IPS-NIHi7 (cell line): ENCODE results near the gene TBC1D22A.
A peak's percentile ranks its signal among the peaks of the same experiment; 100 is the strongest.

Source experiments
- DNase-seq: peaks from one replicate; pipeline ENCODE4 v3.0.0; 2012; ENCODE audit warnings: mixed read lengths; ENCODE audit errors: extremely low spot score

The TBC1D22A gene

DNA sequence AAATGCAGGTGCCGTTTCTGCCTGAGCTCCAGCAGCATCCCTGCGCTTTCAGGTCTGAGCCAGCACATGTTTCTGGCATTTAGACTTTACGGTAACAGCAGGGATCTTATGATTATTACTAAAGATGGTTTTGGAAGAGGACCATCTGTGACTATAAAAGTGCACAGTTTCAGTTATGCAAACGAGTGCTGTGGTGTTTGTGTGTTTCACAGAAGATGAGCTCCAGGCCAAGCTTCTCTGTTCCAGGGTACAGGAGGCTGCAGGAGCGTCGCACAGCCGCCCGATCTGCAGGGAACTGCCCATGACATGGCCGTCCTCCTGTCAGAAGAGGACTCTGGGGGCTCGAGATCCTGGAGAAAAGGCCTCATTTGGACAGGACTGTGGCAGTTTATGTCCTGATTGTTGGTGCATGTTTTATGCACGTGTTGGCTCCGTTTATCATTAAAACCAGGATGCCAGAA, 297.3 kb downstream of the TBC1D22A start:
- no peak for DNase-seq

DNA sequence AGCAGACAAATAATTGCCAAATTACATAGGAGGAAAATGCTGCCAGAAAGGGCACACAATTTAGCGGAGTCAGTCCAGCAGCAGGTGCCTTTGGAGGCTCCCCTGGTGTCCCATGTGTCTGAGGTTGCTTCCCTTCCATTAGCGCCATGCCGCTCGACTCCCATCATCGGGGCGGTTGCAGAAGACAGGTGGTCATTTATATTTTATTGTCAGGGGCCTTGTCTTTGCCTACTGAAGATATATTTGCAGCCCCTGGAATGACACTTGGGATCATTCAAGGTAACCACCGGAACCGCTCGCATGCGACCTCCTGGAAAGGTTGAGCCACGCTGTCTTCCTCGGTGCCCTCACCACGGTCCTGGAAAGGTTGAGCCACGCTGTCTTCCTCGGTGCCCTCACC, 298.3 kb downstream of the TBC1D22A start:
- DNase-seq: no peak

GRCh38 chr22:47061226-47061625, 298.8 kb downstream of the TBC1D22A start:
- no peak for DNase-seq

- DNase-seq: no peak
Measured at GRCh38 chr22:47062126-47062525, 299.7 kb downstream of the TBC1D22A start.

DNA sequence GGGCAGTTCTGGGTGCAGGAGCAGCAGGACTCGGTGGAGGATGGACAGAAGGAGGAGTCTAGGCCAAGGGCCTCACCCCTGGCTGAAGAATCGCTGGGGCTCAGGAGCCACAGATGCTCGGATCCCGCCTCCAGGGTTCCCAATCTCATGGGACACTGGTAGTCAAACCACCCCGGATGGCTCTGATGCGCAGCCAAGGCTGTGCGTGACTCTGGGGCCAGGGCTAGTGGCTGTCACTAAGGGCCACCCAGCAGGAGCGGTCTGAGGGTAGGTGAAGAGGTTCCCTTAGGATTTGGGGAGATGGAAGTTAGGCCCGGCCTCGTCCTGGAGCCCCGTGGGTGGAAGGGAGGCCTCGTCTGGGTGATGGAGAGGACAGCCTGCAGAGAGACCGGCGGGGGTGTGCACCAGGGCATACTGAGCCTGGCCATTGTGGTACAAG, 300.6 kb downstream of the TBC1D22A start:
- DNase-seq: no peak

DNA sequence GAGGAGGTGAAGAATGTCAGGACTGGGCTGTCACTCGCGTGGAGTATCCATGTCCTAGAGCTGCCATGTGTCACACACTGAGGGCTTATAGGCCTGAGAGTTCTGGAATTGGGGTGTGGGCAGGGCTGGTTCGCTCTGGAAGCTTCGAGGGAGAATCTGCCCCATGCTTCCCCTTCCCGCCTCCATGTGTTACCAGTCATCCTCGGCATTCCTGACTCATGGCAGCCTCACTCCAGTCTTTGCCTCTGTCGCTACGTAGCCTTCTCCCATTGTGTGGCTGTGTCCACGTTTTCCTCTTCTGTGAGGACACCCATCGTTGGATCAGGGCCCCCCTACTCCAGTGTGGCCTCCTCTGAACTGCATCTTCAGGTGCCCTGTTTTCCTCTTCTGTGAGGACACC, 301.2 kb downstream of the TBC1D22A start:
- no peak for DNase-seq

GRCh38 chr22:47064016-47064415, 301.6 kb downstream of the TBC1D22A start:
- DNase-seq: no peak

DNA sequence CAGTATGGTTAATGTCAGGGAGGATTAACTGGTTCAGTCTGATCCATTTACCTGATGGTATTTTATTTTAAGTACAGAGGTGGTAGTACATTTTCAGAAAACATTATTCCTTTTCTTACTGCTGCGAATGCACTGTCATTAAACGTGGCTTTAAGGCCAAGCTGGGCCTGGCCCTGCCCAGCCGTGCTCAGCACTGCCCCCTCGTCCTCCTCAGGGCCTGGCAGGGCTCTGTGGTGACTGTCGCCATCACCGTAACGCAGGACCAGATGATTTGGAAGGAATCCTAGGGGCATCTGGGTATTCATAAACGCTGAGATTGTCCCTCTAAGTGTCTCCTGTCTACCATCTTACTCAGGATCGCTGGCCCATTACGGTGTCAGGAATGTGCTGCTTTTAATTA, 302.0 kb downstream of the TBC1D22A start:
- DNase-seq: no peak

DNA sequence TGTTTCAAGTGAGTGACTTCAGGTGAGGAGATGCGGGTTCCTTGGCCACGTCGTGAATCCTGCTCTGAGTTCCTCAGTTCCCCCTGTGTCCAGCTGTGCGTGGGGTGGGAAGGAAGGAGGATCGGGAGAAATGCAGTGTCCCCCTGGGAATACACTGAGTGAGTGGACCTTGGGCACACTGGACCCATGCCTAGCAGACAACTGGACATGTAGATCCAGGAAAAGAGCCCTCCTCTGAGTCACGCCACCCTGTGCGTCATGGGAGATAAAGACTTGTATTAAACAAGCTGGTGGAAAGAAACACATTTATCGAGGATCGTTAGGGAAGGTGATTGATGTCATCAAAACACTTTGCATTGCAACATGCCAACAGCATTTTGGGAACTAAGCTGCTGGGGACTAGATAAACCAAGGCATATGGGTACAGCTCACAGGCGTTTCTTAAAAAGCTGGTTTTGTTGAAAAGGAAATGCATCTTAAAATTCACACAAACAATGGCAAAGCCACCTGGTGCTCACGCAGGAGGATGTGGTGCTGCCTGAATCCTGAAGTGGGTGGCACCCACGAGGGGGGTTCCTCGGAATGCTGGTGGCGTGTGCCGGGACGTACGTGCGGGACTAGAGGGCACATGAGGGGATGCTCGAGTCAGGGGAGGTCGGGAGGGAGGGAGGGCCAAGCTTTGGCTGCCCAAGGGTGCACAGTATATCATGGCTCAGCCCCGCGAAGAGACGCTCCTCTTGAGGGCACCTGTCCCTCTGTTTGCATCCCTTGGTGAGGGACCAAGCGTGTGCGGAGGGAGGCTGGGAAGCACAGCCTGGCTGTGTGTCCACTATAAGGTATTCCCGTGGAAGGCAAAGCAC, 303.5 kb downstream of the TBC1D22A start:
- no peak for DNase-seq

DNA sequence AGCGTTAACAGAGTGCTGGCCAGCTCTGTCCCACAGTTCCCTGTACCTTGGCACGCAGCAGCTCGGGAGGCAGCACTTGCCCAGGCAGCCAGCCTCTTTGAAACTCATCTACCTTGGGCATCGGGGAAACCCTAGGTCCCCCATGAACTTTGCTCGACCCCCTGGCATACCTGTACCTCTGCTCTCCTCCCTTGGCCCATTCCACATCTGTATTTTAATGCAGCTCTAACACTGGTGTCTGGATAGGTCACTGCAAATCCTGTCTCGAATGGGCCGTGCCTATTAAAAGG, 304.1 kb downstream of the TBC1D22A start:
- DNase-seq: no peak

GRCh38 chr22:47067321-47067890, 305.0 kb downstream of the TBC1D22A start:
- no peak for DNase-seq

DNA sequence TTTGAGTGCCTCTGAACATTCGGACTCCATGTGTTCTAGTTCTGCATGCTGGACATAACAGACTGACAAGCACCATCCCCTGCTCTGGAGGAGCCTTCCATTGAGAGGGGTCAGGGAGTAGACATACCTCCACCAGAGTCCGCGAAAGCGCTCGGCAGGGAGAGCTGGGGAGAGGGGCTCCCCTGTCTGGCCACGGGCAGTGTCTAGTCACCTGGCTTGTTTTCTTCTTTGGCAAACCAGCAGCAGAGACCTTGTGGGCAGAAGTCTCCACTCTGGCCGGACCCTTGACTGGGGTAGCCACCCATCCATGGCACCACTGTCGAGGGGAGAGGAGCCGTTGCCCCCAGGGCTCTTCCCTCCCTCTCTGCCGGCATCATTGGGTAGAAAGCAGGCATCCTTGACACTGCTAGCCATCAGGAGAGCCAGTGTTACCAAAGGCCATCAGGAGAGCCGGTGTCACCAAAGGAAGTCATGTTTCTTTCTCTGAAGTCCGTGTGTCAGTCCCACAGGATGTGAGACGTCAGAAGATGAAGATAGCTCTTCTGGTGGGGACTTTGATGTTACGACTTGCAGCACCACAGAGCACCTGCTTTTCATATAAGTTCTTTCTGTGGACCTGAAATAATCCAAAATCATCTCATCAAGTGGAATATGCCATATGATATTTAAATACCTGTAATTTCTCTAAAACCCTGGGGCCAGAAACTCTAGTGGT, 305.6 kb downstream of the TBC1D22A start:
- no peak for DNase-seq

- no peak for DNase-seq
Measured at GRCh38 chr22:47068626-47068996, 306.2 kb downstream of the TBC1D22A start.

DNA sequence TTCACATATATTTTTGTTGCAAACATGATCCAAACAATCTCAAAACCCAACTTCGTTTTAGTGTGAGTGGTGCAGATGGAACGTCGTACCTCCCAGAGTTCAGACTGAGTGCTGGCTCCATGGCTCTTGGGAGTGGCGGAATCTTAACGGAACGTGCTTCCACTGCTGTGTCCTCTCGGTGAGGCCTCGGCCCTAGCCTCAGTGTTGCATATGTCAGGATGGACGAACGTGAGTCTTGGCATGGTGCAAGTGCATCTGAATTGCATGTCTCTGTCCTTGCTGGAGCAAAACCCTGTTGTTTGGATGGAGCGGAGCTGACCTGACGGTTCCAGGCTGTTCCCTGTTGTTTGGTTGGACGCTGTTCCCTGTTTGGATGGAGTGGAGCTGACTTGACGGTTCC, 306.8 kb downstream of the TBC1D22A start:
- no peak for DNase-seq

GRCh38 chr22:47071078-47071806, 308.8 kb downstream of the TBC1D22A start:
- DNase-seq: peak; percentile 10

- DNase-seq: no peak
Measured at GRCh38 chr22:47071807-47072641, 309.6 kb downstream of the TBC1D22A start.

DNA sequence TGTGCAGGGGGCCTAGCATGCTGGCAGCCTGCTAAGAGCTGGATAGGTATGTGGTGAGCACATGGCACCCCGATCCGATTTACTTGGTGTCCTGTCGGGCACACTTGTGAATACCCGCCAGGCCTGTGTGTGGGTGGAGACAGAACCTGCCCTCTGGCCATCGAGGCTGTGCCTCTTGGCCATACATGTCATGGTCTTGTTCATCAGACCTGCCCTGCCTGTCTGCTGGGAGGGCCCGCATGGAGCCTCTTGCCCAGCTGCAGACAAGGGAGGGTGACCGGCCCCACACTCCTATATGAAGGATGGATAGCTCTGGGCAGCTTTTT, 310.2 kb downstream of the TBC1D22A start:
- no peak for DNase-seq

GRCh38 chr22:47073075-47073474, 310.6 kb downstream of the TBC1D22A start:
- DNase-seq: no peak

DNA sequence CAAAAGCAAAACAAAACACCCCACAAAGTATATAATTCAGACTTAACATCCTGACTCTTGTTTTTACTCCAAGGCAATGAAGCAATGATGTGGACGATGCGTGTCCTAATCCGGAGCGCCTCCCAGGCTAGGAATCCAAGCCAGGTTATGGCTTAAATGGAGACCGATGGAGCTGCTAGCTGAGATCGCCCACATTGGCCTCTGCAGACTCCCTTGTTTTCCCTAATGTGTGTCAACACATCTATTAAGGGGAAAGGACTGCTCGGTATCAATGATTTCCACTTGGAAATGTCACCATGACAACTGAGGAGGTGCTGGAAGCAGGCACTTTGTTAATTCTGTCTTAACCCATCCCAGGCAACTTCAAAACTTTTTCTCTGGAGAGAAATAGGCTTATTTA, 311.7 kb downstream of the TBC1D22A start:
- DNase-seq: no peak

DNA sequence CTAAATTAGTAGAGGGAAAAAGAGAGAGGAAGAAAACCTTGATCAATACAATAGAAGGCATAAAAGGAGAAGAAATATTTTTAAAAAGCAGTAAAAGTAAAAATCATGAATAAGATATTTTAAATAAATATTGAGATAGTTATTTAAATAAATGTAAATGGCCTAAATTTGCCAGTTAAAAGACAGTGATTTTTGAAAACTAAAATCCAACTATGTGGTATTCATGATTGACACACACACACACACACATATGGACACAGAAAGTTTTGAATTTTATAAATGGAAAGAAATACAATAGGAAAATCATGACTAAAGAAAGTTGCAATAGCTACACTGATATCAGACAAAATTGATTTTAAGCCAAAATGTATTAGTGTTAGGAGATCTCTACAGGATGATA, 313.1 kb downstream of the TBC1D22A start:
- no peak for DNase-seq

GRCh38 chr22:47076758-47077157, 314.3 kb downstream of the TBC1D22A start:
- no peak for DNase-seq

- DNase-seq: no peak
Measured at GRCh38 chr22:47080100-47080499, 317.6 kb downstream of the TBC1D22A start.
